GM11168 (cell line): ENCODE results near the gene NCBP2L.

Experiments used
- in situ Hi-C: fragments of 300-500 bp; cut with MboI; formaldehyde crosslinking; loops from one replicate; pipeline ENCODE4 v1.12.0; 2022; ENCODE audit warnings: low sequenced_read_pairs; ENCODE audit not compliant: unreplicated experiment

NCBP2L gene

GRCh38 chrX:107750861-107751445 is 26.6 kb upstream of the NCBP2L start:
- in situ Hi-C loops = no loop called here

GRCh38 chrX:107752043-107752442 is 25.5 kb upstream of the NCBP2L start:
- in situ Hi-C loops = no loop called here

- in situ Hi-C loops = no loop called here
These were observed 24.8 kb upstream of the NCBP2L start for GRCh38 chrX:107752714-107753113.

- in situ Hi-C loops = no loop called here
These were observed 24.3 kb upstream of the NCBP2L start for GRCh38 chrX:107753187-107753586.

DNA sequence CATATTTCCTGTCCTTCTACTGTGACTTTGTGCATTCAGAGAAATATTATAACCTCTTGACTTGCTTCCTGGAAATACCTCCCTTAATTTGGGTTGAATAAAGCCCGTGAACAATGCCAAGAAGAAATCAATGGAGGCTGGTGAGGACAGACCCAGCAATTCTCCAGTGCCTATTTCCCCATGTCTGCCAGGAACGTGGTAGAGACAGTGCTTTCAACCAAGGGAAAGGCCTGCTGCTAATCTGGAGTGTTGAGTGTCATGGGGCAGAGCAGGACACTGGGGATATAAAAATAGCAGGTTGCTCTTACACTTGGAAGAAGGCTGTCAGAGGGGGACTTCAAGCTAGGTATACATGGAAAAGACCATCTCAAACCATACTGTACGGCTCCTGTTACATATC is 21.8 kb upstream of the NCBP2L start:
- in situ Hi-C loops = no loop called here

DNA sequence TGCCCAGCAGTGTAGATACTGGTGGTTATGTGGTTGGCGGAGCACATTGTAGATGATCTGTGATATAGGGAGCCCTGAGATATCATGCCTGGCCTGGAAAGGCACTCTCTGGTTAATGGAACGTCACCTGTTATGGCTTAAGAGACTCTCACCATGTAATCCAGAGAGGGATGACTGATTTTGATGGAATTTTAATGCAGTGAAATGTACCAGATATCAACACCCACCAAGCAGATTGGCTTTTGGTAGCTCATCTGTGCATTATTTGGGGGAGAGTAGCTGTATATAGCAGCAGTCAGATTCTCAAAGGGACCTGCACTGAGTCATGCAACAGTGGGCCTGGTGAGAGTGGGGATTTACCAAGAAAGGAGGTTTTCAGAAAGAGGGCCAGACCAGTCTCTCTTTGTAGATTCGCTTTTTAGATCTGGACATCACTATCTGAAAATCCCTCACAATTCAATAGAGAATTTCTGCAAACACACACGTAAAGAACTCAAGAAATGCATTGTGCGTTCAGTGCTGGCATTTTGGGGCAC is 19.2 kb upstream of the NCBP2L start:
- in situ Hi-C loops = no loop called here

DNA sequence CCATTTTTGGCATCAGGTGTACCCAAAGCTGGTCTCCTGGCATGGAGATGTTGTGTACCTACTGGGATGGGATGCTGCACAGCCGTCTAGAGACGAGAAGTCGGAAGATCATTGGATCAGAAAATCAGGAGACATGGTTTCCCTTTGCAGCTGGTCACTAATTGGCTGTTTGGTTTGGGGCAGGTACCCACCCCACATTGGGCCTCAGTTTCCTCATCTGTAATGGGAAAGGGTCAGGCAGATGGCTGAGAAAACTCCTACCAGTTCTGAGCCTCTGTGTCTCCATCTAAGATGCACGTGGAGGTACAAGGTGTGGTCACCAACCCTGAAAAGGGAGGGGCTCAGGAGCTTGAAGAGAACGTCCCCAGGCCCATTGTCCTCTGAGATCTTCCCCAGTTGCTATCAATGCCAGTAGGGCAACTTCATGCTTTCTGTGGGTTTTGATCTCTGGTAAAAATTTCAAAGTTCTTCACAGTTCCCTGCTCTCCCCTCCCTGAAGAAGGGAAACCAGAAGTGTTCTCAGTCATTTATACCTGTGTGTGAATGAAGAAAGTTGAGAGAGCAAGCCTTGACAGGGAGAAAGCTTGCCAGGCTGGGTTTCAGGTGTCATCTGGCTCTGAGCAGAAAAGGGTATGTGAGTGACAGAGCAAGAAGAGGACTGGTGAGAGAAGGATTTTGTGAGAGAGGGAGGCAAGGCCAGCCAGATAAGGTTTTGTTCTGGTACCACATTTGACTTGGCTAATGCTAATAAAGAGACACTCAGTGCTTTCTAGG is 17.0 kb upstream of the NCBP2L start:
- in situ Hi-C loops = no loop called here

DNA sequence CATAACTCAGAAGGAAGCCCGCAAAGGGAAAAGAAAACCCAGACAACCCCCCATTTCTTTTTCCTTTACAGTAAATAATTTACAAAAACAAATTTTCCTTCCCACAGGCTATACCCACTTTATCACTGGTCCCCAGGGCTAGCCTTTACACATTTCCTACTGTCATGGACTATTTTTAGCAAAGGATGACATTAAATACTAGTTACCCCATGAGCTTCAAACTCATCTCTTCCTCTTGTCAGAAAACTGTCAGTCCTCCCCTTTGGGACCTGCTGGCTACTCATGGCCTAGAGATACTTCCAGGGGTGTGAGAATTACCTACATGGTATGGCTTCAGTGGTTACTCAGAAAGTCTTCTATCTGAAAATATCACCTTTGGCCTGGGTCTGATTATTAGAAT is 13.9 kb upstream of the NCBP2L start:
- in situ Hi-C loops = no loop called here

GRCh38 chrX:107764845-107765608 is 12.5 kb upstream of the NCBP2L start:
- in situ Hi-C loops = no loop called here

DNA sequence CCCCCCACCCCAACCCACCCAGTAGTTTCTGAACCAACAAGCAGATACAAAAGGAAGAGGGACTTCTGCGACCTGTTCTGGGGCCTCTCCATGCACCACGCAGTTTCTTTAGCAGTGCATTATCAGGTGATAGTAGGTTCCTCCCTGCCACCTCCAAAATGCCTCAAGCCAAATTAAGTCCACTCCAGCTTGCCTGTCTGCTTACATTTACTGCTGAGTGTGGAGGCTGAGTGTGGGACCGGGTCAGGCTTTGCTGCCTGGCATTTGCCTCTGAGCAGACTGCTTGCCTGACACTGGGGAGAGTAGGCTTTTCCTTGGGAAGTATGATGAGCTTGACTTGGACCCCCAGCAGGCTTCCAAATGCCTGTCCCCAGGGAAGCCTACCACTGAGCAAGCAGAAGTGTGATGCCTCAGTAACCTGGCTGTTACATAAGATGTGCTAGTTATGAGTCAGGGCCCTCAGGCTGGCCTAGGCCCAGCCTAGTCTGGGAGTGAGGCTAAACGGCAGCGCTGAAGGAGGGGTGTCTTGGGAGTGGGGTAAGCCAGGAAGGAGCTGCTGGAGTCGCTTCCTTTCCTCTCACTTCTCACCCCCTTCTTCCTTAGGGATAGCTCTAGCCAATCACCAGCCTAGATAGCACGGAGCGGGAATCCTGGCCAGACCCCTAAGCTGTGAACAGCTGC is 10.9 kb upstream of the NCBP2L start:
- in situ Hi-C loops = no loop called here

- in situ Hi-C loops = no loop called here
These were observed 9.5 kb upstream of the NCBP2L start for GRCh38 chrX:107768051-107768450.

DNA sequence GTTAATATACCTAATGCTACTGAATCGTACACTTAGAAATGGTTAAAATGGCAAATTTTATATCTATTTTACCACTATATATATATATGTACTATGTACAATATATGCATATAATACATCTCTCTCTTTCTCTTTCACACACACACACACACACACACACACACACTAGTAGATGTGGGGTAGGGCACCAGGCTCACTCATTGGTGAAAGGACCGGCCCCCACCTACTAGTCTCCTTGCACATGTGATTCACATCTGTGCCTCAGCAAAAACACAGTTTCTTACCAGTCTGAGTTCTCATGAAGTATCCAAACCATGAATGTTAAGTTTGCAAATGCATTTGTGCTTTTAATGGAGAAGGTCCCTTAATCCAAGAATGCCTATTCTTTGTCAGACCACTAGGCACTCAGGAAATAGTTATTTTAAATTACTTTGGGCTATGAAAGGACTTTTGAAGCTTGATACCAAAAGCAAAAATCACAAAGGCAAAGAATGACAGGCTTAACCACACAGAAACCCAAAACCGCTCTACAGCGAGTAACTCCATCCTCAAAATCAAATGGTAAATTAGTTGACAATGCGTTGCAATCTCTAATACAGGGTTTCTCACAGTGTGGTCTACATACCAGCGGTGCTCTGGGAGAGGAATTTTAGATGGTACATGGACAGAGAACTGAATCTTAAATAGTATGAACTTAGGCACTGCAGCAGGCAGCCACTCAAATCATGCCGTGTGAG is 7.8 kb upstream of the NCBP2L start:
- in situ Hi-C loops = loop anchor here (10.0 kb wide), 1 partner anchor 105 kb away; no protein-coding TSS in a partner anchor

GRCh38 chrX:107773206-107773605 is 4.3 kb upstream of the NCBP2L start:
- in situ Hi-C loops = loop anchor here (10.0 kb wide), 1 partner anchor 108 kb away; no protein-coding TSS in a partner anchor

DNA sequence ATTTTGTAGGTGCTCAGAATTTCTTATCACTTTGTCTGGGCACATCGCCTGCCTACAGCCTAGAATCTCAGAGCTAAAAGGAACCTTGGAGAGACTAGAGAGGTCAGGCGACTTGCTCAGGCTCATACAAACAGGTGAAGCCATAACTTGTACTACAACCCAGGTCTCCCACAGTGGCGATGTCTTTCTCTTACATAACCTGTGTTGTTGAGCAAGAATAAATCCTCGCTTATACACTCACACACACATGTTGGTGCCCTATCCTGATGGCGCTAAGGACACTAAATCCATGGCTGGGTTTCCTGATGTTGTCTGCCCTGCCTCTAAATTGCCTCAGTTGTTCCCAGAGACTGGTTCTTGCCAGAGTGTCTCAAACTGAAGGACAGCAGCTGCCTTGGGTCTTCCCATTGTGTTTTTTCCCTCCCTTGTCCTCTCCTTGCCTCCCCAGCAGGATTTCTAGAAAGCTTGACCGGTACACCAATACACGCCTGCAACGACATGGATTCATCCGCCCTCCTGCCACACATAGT is 3.6 kb upstream of the NCBP2L start:
- in situ Hi-C loops = loop anchor here (10.0 kb wide), 1 partner anchor 109 kb away; no protein-coding TSS in a partner anchor

GRCh38 chrX:107775000-107775733 is 2.4 kb upstream of the NCBP2L start:
- in situ Hi-C loops = loop anchor here (10.0 to 25.0 kb wide), 2 partner anchors 110 to 238 kb away; no protein-coding TSS in a partner anchor

GRCh38 chrX:107775734-107776511 is 1.6 kb upstream of the NCBP2L start, which contains the start of gene TSC22D3:
Gene TSC22D3, minus strand, starts transcription at chrX:107775787. Its CDS starts 368 bp downstream, at chrX:107775419.
- in situ Hi-C loops = loop anchor here (10.0 to 25.0 kb wide), 2 partner anchors 111 to 239 kb away; no protein-coding TSS in a partner anchor
